ENCODE measurements around the gene VSNL1.

DNA sequence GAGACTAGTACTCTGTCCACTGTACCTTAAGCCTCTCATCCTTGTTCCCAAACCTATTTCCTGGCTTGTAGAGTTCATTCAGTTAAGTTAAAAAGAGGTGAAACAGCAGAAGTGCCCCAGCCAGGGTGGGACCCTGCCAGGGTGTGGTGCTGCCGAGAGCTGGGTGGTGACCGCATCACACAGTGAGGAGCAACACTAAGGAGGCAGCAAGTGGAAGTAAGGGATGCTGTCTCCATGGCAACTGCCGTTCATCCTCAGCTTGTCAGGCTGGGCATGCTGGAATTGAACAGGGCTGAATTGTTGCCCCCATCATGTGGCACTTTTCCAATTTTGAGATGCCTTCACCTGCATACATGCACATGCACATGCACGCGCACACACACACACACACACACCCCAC, 77.0 kb downstream of the VSNL1 start:
- TF ChIP-seq CTCF (IDR thresholded peaks at IDR 0.05), result no peak
- TF ChIP-seq POLR2A (IDR thresholded peaks at IDR 0.05), result no peak
